OCI-LY1 (cell line): ENCODE data around the gene SEL1L2.

ENCODE experiments used
- H2AFZ ChIP-seq: fragments of 200-600 bp; sonication (generic), shearing (Covaris generic); 2 replicates; pipeline ENCODE4 v1.6.0; 2014; ENCODE audit warnings: antibody characterized with exemption, mild to moderate bottlenecking, low read length
- H3F3A ChIP-seq: fragments of 200-600 bp; sonication (generic), shearing (Covaris generic); 2 replicates; pipeline ENCODE4 v1.6.0; 2014; ENCODE audit warnings: mild to moderate bottlenecking, antibody characterized with exemption, low read length, moderate library complexity; ENCODE audit not compliant: insufficient read depth
- H3K27ac ChIP-seq: fragments of 200-600 bp; sonication (generic); 2 replicates; pipeline ENCODE4 v1.5.1; 2014; ENCODE audit warnings: low read length, mixed run types, mild to moderate bottlenecking, low read depth; ENCODE audit not compliant: poor library complexity, severe bottlenecking
- H3K27me3 ChIP-seq: fragments of 200-600 bp; sonication (generic); 2 replicates; pipeline ENCODE4 v1.6.0; 2014; ENCODE audit warnings: antibody characterized with exemption, mild to moderate bottlenecking, low read length, moderate library complexity; ENCODE audit not compliant: insufficient read depth
- H3K36me3 ChIP-seq: fragments of 200-600 bp; sonication (generic); 2 replicates; pipeline ENCODE4 v1.6.1; 2014; ENCODE audit warnings: mild to moderate bottlenecking, antibody characterized with exemption, low read length, moderate library complexity, mixed read lengths; ENCODE audit not compliant: insufficient read depth
- H3K4me1 ChIP-seq: fragments of 200-600 bp; sonication (generic); 2 replicates; pipeline ENCODE4 v1.5.1; 2014; ENCODE audit warnings: mild to moderate bottlenecking, low read length, moderate library complexity; ENCODE audit not compliant: insufficient read depth, severe bottlenecking
- H3K4me2 ChIP-seq: fragments of 200-600 bp; sonication (generic), shearing (Covaris generic); 2 replicates; pipeline ENCODE4 v1.6.1; 2014; ENCODE audit warnings: low read length
- H3K4me3 ChIP-seq: fragments of 200-600 bp; sonication (generic); 2 replicates; pipeline ENCODE4 v1.5.1; 2014; ENCODE audit warnings: low read length, low read depth, mild to moderate bottlenecking, mixed read lengths; ENCODE audit not compliant: poor library complexity, severe bottlenecking
- H3K79me2 ChIP-seq: fragments of 200-600 bp; shearing (Covaris generic); 2 replicates; pipeline ENCODE4 v1.6.1; 2016; ENCODE audit warnings: mixed run types, low read length, mixed read lengths; ENCODE audit not compliant: insufficient read depth
- H3K9ac ChIP-seq: fragments of 200-600 bp; sonication (generic), shearing (Covaris generic); 2 replicates; pipeline ENCODE4 v1.6.1; 2014; ENCODE audit warnings: mild to moderate bottlenecking, low read length, mixed read lengths
- H3K9me2 ChIP-seq: fragments of 200-600 bp; sonication (generic), shearing (Covaris generic); 2 replicates; pipeline ENCODE4 v1.6.1; 2014; ENCODE audit warnings: low read depth, mild to moderate bottlenecking, low read length, mixed read lengths
- H3K9me3 ChIP-seq: fragments of 200-600 bp; shearing (Covaris generic); 2 replicates; pipeline ENCODE4 v1.6.1; 2014; ENCODE audit warnings: low read length, mixed read lengths
- H4K20me1 ChIP-seq: fragments of 200-600 bp; sonication (generic), shearing (Covaris generic); 2 replicates; pipeline ENCODE4 v1.6.0; 2016; ENCODE audit warnings: mild to moderate bottlenecking, low read length; ENCODE audit not compliant: insufficient read depth
- EZH2 ChIP-seq: fragments of 200-600 bp; sonication (generic), shearing (Covaris generic); IDR thresholded peaks from 2 replicates; pipeline ENCODE4 v1.8.0; 2017; ENCODE audit warnings: borderline replicate concordance, mixed run types, mild to moderate bottlenecking, antibody characterized with exemption, low read length, moderate library complexity, mixed read lengths
- TF ChIP-seq, protein P1 (sequence below): fragments of 200-600 bp; sonication (generic), shearing (Covaris generic); IDR thresholded peaks from 2 replicates; pipeline ENCODE4 v1.5.1; 2017; ENCODE audit warnings: mild to moderate bottlenecking, antibody characterized with exemption, low read length, moderate library complexity, mixed read lengths

Gene SEL1L2

DNA sequence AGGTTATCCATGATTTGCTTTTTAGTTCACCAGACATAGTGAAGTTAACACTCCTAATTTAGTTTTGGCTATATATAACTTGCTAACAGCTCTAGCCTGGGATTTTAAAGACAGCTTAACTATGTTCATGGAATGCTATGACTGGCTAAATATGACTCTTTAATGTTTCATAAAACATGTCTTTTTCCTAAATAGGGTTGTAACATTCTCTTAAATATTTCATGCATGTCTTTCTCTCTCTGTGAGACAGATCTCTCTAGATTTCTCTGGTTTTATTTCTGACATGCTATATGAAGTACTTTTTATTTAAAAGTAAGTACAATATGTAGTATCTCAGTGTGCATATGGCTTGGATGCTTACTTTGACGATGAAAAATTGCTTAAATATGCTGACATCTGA, 40.6 kb upstream of the SEL1L2 start:
- H3K9ac ChIP-seq: no peak overlapping the region
- no peak overlapping the region for H3K4me3 ChIP-seq
- H3K79me2 ChIP-seq: no peaks in the 10 kb centered on the region
- TF ChIP-seq, protein P1, sequence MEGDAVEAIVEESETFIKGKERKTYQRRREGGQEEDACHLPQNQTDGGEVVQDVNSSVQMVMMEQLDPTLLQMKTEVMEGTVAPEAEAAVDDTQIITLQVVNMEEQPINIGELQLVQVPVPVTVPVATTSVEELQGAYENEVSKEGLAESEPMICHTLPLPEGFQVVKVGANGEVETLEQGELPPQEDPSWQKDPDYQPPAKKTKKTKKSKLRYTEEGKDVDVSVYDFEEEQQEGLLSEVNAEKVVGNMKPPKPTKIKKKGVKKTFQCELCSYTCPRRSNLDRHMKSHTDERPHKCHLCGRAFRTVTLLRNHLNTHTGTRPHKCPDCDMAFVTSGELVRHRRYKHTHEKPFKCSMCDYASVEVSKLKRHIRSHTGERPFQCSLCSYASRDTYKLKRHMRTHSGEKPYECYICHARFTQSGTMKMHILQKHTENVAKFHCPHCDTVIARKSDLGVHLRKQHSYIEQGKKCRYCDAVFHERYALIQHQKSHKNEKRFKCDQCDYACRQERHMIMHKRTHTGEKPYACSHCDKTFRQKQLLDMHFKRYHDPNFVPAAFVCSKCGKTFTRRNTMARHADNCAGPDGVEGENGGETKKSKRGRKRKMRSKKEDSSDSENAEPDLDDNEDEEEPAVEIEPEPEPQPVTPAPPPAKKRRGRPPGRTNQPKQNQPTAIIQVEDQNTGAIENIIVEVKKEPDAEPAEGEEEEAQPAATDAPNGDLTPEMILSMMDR: no peak
- TF ChIP-seq EZH2: no peak
- H3F3A ChIP-seq: no peaks in the 10 kb centered on the region
- H4K20me1 ChIP-seq: no peaks in the 10 kb centered on the region
- no peak overlapping the region for H2AFZ ChIP-seq
- no peaks in the 10 kb centered on the region for H3K36me3 ChIP-seq
- no peaks in the 10 kb centered on the region for H3K9me2 ChIP-seq
- H3K27ac ChIP-seq: no peak overlapping the region
- H3K4me2 ChIP-seq: no peak overlapping the region
- no peaks in the 10 kb centered on the region for H3K9me3 ChIP-seq
- H3K4me1 ChIP-seq: no peaks in the 10 kb centered on the region
- H3K27me3 ChIP-seq: no peaks in the 10 kb centered on the region

DNA sequence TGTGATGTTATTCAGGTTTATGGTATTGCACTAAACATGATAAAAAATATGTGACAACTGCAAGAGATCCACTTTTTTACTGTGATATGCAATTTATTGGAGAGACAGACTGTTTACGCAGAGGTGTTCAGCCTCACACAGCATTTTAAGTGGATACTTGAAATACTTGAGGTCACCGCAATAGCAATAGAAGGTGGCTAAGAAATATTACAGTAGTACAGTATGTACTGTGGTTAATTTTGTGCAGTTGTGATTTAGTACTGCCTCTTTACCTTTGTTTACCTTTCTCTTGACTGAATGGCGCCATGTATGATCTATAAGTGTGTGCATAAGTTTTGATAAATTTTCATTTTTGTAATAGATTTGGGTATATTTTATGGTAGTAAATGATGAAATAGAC, 22.3 kb upstream of the SEL1L2 start:
- H3K27me3 ChIP-seq: no peaks in the 10 kb centered on the region
- H3K4me1 ChIP-seq: no peaks in the 10 kb centered on the region
- no peak overlapping the region for H3K4me2 ChIP-seq
- no peaks in the 10 kb centered on the region for H3K9me3 ChIP-seq
- H4K20me1 ChIP-seq: no peaks in the 10 kb centered on the region
- TF ChIP-seq, protein P1: no peak
- H3K36me3 ChIP-seq: no peaks in the 10 kb centered on the region
- H3F3A ChIP-seq: no peaks in the 10 kb centered on the region
- H3K4me3 ChIP-seq: no peak overlapping the region
- no peak overlapping the region for H3K27ac ChIP-seq
- no peak overlapping the region for H3K9ac ChIP-seq
- H2AFZ ChIP-seq: no peak overlapping the region
- no peaks in the 10 kb centered on the region for H3K79me2 ChIP-seq
- no peaks in the 10 kb centered on the region for H3K9me2 ChIP-seq

DNA sequence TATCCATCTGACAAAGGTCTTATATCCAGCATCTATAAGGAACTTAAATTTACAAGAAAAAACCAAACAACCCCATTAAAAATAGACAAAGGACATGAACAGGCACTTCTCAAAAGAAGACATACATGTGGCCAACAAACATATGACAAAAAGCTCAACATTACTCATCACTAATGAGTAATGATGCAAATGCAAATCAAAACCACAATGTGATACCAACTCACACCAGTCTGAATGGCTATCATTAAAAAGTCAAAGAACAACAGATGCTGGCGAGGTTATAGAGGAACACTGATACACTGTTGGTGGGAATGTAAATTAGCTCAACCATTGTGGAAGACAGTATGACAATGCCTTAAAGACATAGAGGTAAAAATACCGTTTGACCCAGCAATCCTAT, 18.8 kb upstream of the SEL1L2 start:
- H3K9me2 ChIP-seq: no peaks in the 10 kb centered on the region
- H3K79me2 ChIP-seq: no peaks in the 10 kb centered on the region

More for the DNA sequence above, 18.8 kb upstream of the SEL1L2 start:
- H2AFZ ChIP-seq: no peak overlapping the region
- TF ChIP-seq, protein P1: no peak
- no peak for TF ChIP-seq EZH2
- H3K36me3 ChIP-seq: no peaks in the 10 kb centered on the region
- H4K20me1 ChIP-seq: no peaks in the 10 kb centered on the region
- no peak overlapping the region for H3K4me3 ChIP-seq
- H3F3A ChIP-seq: no peaks in the 10 kb centered on the region
- no peaks in the 10 kb centered on the region for H3K4me1 ChIP-seq
- H3K27ac ChIP-seq: no peak overlapping the region
- no peak overlapping the region for H3K9ac ChIP-seq
- H3K9me3 ChIP-seq: no peaks in the 10 kb centered on the region
- H3K4me2 ChIP-seq: no peak overlapping the region
- H3K27me3 ChIP-seq: no peaks in the 10 kb centered on the region
